Hematopoietic multipotent progenitor cell treated with erythropoietin and hydrocortisone succinate and interleukin-3 and kit ligand, for 4 days (in vitro differentiated cells): ENCODE data around the gene NFATC3.

Source experiments
- DNase-seq: peaks from one replicate; pipeline ENCODE4 v3.0.0-alpha.2; 2015

NFATC3 gene

GRCh38 chr16:68252383-68252782, 167.2 kb downstream of the NFATC3 start:
- no peak for DNase-seq

- no peak for DNase-seq
Observed at GRCh38 chr16:68253721-68254120, 168.6 kb downstream of the NFATC3 start.

GRCh38 chr16:68255712-68256111, 170.5 kb downstream of the NFATC3 start:
- no peak for DNase-seq

GRCh38 chr16:68257251-68257905, 172.2 kb downstream of the NFATC3 start:
- peak; percentile 87 for DNase-seq

- DNase-seq, result peak; percentile 77
Observed at GRCh38 chr16:68257906-68258800, 173.0 kb downstream of the NFATC3 start.

- no peak for DNase-seq
Observed at GRCh38 chr16:68259007-68259825, 174.0 kb downstream of the NFATC3 start.

GRCh38 chr16:68263559-68264127, 178.5 kb downstream of the NFATC3 start:
- DNase-seq, result no peak

- peak; percentile 90 for DNase-seq
Observed at GRCh38 chr16:68264128-68265077, 179.2 kb downstream of the NFATC3 start, which contains the start of gene SLC7A6. TSS of gene SLC7A6 (plus strand) at chr16:68264526. CDS start at chr16:68274727, 10,201 bp downstream.

GRCh38 chr16:68265078-68265920, 180.1 kb downstream of the NFATC3 start:
- DNase-seq, result peak; percentile 76

GRCh38 chr16:68267612-68268405, 182.6 kb downstream of the NFATC3 start:
- DNase-seq, result no peak

GRCh38 chr16:68269793-68270192, 184.6 kb downstream of the NFATC3 start:
- no peak for DNase-seq

GRCh38 chr16:68270353-68270752, 185.2 kb downstream of the NFATC3 start:
- no peak for DNase-seq

GRCh38 chr16:68272507-68273209, 187.5 kb downstream of the NFATC3 start:
- DNase-seq, result no peak

- DNase-seq, result no peak
Observed at GRCh38 chr16:68273459-68273858, 188.3 kb downstream of the NFATC3 start.

GRCh38 chr16:68273896-68274295, 188.7 kb downstream of the NFATC3 start:
- no peak for DNase-seq

GRCh38 chr16:68274441-68274840, 189.3 kb downstream of the NFATC3 start:
- no peak for DNase-seq

- peak; percentile 76 for DNase-seq
Observed at GRCh38 chr16:68275611-68276191, 190.5 kb downstream of the NFATC3 start.

GRCh38 chr16:68276223-68276622, 191.1 kb downstream of the NFATC3 start:
- no peak for DNase-seq
